Measurements from ENCODE around the gene YIF1A. TPM values are rescaled to one million over a fixed set of nuclear protein-coding genes. Genes with fewer than 3 reads are reported as not detected.

Gene YIF1A
- total and polyA plus RNA-seq, 7 donors, result 30.3 to 104 (median 59.2) TPM

GRCh38 chr11:66310324-66310723 is 21.4 kb upstream of the YIF1A start:
- 61 to 89% methylated on average over 8 of the region's 8 CpGs for WGBS, 2 donors

GRCh38 chr11:66309475-66309874 is 20.5 kb upstream of the YIF1A start:
- intact Hi-C loops (cut with DNase I), result no loop called here

More at GRCh38 chr11:66310324-66310723, 21.4 kb upstream of the YIF1A start:
- H3K9me3 ChIP-seq, result no peaks in the 10 kb centered on the region
- no peak overlapping the region for H3K27ac ChIP-seq
- intact Hi-C loops (cut with DNase I), result no loop called here
- no peak overlapping the region for H3K4me3 ChIP-seq
- H3K4me1 ChIP-seq, result peaks cover 0 to 30% (median 25%) of the 10 kb centered on the region in 4 donors
- TF ChIP-seq POLR2A (IDR thresholded peaks at IDR 0.05) (no peak), CTCF (IDR thresholded peaks at IDR 0.05) (no peak), EP300 (IDR thresholded peaks at IDR 0.05) (no peak), POLR2AphosphoS5 (IDR thresholded peaks at IDR 0.05) (no peak)
- no peak for DNase-seq
- no peaks in the 10 kb centered on the region for H3K36me3 ChIP-seq
- H3K27me3 ChIP-seq, result no peaks in the 10 kb centered on the region

GRCh38 chr11:66302656-66303055 is 13.7 kb upstream of the YIF1A start:
- H3K27ac ChIP-seq, result no peak overlapping the region
- intact Hi-C loops (cut with DNase I), result no loop called here
- no peaks in the 10 kb centered on the region for H3K4me1 ChIP-seq
- DNase-seq, result no peak
- no peaks in the 10 kb centered on the region for H3K27me3 ChIP-seq
- no peak overlapping the region for H3K4me3 ChIP-seq
- no peaks in the 10 kb centered on the region for H3K9me3 ChIP-seq
- no peaks in the 10 kb centered on the region for H3K36me3 ChIP-seq
- no peak for TF ChIP-seq POLR2A (IDR thresholded peaks at IDR 0.05)
- no peak for TF ChIP-seq CTCF (IDR thresholded peaks at IDR 0.05)
- WGBS, 2 donors, result 91% methylated on average over 12 of the region's 12 CpGs

More at GRCh38 chr11:66309475-66309874, 20.5 kb upstream of the YIF1A start:
- Histone ChIP-seq H3K27me3 (no peaks in the 10 kb centered on the region), H3K4me3 (no peak overlapping the region), H3K4me1 (peaks cover 0 to 21% (median 16%) of the 10 kb centered on the region in 4 donors), H3K9me3 (no peaks in the 10 kb centered on the region), H3K36me3 (no peaks in the 10 kb centered on the region), H3K27ac (no peak overlapping the region)
- no peak for DNase-seq
- TF ChIP-seq POLR2AphosphoS5 (IDR thresholded peaks at IDR 0.05), result no peak
- WGBS, 2 donors, result 67 to 77% methylated on average over 3 of the region's 3 CpGs

- no peak overlapping the region for H3K4me3 ChIP-seq
- no peak overlapping the region for H3K27ac ChIP-seq
- no peaks in the 10 kb centered on the region for H3K36me3 ChIP-seq
- no peak for TF ChIP-seq CTCF (IDR thresholded peaks at IDR 0.05)
- no peak for TF ChIP-seq EP300 (IDR thresholded peaks at IDR 0.05)
- no peak for TF ChIP-seq POLR2A (IDR thresholded peaks at IDR 0.05)
- TF ChIP-seq POLR2AphosphoS5 (IDR thresholded peaks at IDR 0.05), result no peak
- no peaks in the 10 kb centered on the region for H3K4me1 ChIP-seq
- no peak for DNase-seq
- H3K9me3 ChIP-seq, result no peaks in the 10 kb centered on the region
- 67 to 81% methylated on average over 3 of the region's 3 CpGs for WGBS, 2 donors
- intact Hi-C loops (cut with DNase I), result no loop called here
- H3K27me3 ChIP-seq, result peaks cover 0 to 21% (median 17%) of the 10 kb centered on the region in 3 donors
Measured at GRCh38 chr11:66299186-66299585, 10.2 kb upstream of the YIF1A start.

GRCh38 chr11:66297610-66298009 is 8.7 kb upstream of the YIF1A start:
- Histone ChIP-seq H3K4me1 (no peaks in the 10 kb centered on the region), H3K9me3 (no peaks in the 10 kb centered on the region), H3K27ac (no peak overlapping the region), H3K4me3 (no peak overlapping the region), H3K36me3 (no peaks in the 10 kb centered on the region), H3K27me3 (peaks cover 13 to 37% (median 33%) of the 10 kb centered on the region in 3 donors)
- DNase-seq, result no peak
- intact Hi-C loops (cut with DNase I), result no loop called here
- WGBS, 2 donors, result 62 to 69% methylated on average over 8 of the region's 8 CpGs
- TF ChIP-seq POLR2AphosphoS5 (IDR thresholded peaks at IDR 0.05) (no peak), EP300 (IDR thresholded peaks at IDR 0.05) (no peak), CTCF (IDR thresholded peaks at IDR 0.05) (no peak), POLR2A (IDR thresholded peaks at IDR 0.05) (no peak)
